Inflammatory macrophage treated with lipopolysaccharide for 1 hour (primary cell): ENCODE results near the gene LIN37.
A peak's percentile ranks its signal among the peaks of the same experiment; 100 is the strongest.

Experiments
- DNase-seq, 2 donors: peaks; one replicate each; pipeline ENCODE4 v3.0.0-alpha.2; 2020 to 2022

Gene LIN37

DNA sequence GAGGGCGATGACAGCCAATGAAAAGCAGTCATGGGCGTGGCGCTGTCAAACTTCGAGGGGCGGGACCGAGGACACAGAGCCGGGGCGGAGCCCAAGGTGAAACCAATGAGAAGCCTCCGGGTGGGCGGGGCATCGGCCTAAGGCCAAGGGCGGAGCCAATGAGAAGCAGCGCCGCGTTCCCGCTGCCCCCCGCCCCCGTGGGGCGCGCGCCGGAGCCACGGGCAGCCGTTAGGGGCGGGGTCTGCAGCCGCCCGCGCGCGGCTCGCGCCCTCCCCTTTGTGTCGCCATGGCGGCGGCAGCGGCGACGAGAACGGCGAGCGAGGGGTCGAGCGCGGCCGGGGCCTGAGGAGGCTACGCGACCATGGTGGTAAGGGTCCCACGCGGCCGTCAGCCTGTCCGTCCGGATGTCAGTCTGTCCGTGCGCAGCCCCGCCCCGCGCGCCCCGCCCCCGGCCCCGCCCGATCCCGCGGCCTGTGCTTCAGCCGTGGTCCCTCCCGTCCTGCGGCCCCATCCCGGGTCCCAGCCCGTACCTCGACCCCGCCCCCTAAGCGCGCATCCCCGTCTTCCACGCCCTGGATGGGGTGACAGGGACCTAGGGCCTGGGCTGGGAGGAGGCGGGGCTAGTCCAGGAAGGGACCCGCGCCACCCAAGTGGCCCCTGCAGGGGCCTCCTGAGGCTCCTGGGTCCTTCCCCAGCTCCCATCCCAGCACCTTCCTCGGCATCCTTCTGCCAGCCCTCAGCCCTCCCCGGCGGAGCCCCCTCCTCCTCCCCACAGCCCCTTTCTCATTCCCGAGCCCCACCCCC, 27.1 kb downstream of the LIN37 start, which contains the start of gene ARHGAP33:
ARHGAP33 (plus strand) TSS at position 267 of the 804 bp plus-strand sequence; CDS start at position 362, 95 bp downstream.
- DNase-seq: peak; percentile 98 to 100

DNA sequence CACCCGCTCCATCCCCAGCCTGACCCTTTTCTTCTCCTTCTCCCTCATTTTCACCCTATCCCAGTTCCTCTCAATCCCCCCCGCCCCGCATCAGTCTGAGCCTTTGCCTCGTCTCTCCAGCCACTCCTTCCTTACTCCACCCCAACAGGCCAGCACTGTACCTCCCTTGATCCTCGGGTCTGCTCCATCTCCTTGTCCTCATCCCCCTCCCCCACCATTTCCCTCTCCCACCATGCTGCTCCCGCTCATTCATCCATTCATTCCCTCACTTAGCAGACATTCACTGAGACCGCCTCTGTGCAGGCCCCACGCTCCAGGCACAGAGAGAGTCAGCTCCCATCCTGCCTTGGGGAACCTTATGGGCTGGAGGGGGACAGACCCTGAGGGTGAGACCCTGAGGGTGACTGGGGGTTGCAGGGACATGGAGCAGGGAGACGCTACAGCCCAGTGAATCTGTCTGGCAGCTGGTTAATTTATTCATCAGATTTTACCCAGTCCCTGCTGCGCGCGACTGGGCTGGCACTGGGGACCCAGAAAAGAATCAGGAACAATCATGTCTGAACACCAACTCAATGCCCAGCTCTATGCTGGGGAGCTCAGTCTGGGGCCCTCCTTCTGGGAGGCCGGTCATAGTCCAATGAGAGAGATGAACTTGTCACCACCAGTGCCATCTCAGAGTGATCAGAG, 27.9 kb downstream of the LIN37 start:
- DNase-seq: no peak

DNA sequence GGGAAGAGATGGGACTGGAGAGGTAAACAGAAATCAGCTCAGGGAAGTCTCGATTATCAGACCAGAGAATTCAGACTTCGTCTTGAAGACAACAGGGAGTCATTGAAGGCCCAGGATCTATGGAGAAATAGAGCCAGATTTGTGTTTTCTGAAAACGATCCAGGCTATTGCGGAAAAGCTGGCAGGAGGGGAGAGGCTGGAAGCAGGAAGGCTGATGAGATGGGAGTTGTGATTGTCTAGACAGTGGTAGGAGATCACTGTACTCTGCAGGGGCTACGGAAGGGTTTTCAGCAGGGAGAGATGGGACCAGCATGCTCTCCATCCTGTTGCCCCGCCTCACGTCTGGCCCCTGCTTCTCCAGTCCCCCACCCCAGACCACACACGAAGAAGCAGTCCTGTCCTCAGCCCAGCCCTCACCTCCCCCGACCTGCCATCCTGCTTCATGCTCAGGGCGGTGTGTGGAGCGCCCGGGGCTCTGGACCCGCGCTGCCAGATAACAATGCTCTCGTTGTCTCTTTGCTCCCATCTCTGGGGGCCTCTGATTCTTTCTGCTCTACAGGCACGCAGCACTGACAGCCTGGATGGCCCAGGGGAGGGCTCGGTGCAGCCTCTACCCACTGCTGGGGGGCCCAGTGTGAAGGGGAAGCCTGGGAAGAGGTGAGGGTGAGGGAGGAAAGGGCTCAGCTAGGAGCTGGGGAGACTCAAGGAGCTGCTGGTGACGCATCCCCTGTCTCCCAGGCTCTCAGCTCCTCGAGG, 28.9 kb downstream of the LIN37 start:
- DNase-seq: no peak

DNA sequence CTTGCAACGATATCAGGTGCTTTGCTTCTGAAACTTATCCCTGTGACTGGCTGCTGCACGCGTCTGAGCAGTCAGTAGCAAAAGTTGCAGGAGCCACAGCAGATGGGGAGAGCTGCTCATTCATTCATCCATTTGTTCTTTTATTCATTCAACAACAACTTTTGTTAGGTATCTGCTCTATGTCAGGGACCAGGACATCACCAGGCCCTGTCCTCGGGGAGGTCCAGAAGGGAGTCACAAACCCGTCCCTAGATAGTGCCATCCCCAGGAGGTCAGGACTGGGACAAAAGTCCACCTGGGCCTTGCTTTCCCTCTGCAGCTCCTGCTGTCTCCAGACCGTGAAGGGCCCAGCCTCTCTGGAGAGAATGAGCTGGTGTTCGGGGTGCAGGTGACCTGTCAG, 29.6 kb downstream of the LIN37 start:
- DNase-seq: no peak

DNA sequence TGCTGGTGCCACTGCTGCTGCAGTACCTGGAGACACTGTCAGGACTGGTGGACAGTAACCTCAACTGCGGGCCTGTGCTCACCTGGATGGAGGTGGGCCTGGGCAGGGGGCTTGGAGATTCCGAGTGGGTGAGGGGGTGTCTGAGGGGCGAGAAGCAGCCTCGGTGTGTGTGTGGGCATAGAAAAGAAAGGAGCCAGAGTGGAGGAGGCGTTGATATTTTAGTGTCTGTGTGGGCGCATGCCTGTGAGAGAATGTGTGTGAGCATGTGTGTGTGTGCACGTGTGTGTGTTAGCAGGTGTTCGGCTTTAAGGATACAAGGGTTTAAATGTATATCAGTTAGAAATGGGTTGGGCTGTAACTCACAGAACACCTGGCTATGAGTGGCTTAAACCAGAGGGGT, 30.7 kb downstream of the LIN37 start:
- no peak for DNase-seq

DNA sequence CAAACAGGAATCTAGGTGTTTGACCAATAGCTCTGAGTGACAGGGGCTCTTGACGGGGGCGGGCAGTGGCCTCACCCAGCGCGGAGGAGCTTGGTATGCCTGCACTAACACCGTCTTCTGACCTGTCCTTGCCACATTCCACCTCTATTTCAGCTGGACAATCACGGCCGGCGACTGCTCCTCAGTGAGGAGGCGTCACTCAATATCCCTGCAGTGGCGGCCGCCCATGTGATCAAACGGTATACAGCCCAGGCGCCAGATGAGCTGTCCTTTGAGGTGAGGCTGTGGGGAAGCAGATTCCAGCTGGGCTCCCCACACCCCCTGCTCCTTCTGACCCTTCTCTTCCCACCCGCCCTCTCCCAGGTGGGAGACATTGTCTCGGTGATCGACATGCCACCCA, 31.7 kb downstream of the LIN37 start:
- DNase-seq: no peak

DNA sequence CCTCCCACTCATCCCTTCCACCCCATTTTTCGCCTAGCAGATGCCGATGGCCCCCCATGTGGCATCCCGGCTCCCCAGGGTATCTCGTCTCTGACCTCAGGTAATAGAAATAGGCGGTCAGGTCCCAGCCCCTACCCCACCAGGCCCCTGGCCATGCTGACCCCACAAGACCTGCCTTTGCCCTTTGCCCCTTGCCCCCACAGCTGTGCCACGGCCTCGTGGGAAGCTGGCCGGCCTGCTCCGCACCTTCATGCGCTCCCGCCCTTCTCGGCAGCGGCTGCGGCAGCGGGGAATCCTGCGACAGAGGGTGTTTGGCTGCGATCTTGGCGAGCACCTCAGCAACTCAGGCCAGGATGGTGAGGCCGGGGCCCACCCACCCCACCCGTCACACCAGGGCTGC, 32.3 kb downstream of the LIN37 start:
- DNase-seq: no peak

DNA sequence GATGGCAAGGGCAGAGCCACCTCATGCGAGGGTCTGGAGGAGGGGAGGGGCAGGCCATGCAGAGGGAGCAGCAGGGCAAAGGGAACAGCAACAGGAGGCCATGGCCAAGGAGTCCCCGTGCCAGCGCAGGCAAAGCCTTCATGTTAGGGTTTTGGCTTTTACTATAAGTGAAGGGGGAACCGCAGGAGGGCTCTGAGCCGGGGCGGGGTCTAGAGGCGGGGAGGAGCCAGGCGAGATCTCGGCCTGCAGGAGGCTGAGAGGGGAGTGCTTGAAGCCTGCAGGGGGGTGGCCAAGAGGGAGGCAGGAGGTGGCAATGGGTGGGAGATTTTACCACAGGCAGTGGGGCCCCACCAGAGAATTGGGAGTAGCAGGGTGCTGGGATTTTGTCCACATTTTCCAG, 33.3 kb downstream of the LIN37 start:
- no peak for DNase-seq

DNA sequence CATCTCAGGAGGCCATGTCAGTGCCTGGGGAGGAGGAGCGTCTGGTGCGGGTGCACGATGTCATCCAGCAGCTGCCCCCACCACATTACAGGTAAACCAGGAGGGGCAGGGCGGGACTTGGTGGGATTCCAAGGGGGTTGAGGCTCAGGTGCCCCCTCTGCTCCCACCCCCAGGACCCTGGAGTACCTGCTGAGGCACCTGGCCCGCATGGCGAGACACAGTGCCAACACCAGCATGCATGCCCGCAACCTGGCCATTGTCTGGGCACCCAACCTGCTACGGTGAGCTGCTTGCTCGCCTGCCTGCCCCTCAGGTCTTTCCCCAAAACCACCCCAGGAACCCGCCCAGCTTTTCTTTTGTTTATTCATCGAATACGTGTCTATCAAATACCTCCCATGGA, 34.2 kb downstream of the LIN37 start:
- DNase-seq: no peak

DNA sequence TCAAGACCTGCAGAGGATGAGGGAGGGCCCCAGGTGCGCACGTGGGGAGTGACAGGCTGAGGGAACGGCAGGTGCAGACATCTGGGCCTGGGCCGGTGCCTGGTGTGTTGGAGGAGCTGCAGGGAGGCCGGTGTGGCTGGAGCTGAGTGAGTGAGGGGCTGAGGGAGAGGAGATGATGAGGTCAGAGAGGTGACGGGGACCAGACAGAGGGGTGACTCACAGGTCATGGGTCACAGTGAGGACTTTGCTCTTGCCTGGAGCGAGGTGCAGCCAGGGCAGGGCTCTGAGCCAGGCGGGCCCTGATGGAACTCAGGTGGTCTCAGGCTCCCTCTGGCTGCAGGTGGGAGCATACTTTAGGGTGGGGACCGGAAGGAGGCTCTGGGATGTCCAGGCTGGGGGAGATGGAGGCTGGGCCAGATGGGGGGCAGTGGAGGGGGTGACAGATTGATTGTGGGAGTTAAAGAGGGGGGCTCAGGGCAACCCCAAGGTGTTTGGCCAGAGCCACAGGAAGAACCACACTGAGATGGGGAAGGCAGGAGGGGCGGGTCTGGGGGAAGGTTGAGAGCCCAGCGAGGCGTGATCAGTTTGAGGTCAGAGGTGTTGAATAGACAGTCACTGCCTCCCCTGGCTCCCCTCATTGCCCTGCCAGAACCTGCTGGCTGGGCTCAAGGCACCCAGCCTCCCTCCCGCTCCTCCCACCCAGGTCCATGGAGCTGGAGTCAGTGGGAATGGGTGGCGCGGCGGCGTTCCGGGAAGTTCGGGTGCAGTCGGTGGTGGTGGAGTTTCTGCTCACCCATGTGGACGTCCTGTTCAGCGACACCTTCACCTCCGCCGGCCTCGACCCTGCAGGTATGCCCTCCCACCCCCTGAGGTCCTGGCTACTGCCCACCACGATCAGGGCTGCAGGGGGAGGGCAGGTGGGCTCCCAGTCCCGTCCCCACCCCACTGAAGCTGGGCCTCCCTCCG, 35.4 kb downstream of the LIN37 start:
- no peak for DNase-seq

DNA sequence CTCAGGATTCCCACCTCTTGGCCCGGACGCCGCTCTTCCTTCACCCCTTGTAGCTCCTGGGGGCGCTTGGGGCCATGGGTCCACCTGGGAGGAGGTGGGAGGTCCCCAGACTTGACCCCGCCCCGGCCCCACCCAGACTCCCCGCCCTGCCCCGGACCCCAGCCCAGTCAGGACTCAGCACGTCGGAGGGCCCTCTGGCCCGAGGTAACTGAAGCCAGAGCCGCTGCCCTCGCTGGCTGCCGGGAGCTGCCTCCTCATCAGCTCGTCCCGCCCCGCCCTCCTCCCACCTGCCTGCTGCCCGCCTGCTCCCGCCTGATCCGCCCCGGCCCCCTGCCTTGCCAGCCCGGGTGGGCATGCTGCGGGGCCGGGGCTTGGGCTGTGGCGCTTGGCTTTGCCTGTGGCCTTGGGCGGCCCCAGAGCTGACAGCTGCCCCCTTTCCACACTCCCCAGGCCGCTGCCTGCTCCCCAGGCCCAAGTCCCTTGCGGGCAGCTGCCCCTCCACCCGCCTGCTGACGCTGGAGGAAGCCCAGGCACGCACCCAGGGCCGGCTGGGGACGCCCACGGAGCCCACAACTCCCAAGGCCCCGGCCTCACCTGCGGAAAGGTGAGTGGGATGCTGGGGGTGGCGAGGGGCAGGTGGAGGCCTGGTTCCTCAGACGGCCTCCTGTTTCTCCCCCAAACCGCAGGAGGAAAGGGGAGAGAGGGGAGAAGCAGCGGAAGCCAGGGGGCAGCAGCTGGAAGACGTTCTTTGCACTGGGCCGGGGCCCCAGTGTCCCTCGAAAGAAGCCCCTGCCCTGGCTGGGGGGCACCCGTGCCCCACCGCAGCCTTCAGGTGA, 36.3 kb downstream of the LIN37 start:
- DNase-seq: no peak

DNA sequence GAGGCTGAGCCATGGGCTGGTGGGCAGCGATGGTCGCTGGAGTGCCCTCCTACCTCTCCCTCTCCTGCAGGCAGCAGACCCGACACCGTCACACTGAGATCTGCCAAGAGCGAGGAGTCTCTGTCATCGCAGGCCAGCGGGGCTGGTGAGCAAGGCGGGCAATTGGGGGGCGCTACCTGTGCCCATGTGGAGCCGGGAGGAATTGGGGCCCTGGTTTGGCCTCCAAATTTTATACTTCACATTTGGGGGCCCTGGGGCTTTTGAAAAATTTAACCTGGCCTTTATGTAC, 36.9 kb downstream of the LIN37 start:
- DNase-seq: no peak

DNA sequence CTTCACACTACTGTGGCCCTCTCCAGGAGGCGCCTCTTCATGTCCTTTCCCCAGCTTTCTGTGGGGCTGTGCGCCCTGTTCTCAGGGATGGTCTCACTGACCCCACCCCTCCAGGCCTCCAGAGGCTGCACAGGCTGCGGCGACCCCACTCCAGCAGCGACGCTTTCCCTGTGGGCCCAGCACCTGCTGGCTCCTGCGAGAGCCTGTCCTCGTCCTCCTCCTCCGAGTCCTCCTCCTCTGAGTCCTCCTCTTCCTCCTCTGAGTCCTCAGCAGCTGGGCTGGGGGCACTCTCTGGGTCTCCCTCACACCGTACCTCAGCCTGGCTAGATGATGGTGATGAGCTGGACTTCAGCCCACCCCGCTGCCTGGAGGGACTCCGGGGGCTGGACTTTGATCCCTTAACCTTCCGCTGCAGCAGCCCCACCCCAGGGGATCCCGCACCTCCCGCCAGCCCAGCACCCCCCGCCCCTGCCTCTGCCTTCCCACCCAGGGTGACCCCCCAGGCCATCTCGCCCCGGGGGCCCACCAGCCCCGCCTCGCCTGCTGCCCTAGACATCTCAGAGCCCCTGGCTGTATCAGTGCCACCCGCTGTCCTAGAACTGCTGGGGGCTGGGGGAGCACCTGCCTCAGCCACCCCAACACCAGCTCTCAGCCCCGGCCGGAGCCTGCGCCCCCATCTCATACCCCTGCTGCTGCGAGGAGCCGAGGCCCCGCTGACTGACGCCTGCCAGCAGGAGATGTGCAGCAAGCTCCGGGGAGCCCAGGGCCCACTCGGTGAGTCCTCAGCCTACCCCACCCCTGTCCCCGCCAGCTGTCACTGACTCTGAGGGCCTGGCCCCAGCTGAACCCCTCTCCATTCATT, 38.2 kb downstream of the LIN37 start:
- no peak for DNase-seq

DNA sequence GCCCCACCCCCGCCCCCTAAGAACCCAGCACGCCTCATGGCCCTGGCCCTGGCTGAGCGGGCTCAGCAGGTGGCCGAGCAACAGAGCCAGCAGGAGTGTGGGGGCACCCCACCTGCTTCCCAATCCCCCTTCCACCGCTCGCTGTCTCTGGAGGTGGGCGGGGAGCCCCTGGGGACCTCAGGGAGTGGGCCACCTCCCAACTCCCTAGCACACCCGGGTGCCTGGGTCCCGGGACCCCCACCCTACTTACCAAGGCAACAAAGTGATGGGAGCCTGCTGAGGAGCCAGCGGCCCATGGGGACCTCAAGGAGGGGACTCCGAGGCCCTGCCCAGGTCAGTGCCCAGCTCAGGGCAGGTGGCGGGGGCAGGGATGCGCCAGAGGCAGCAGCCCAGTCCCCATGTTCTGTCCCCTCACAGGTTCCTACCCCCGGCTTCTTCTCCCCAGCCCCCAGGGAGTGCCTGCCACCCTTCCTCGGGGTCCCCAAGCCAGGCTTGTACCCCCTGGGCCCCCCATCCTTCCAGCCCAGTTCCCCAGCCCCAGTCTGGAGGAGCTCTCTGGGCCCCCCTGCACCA, 38.9 kb downstream of the LIN37 start:
- no peak for DNase-seq

DNA sequence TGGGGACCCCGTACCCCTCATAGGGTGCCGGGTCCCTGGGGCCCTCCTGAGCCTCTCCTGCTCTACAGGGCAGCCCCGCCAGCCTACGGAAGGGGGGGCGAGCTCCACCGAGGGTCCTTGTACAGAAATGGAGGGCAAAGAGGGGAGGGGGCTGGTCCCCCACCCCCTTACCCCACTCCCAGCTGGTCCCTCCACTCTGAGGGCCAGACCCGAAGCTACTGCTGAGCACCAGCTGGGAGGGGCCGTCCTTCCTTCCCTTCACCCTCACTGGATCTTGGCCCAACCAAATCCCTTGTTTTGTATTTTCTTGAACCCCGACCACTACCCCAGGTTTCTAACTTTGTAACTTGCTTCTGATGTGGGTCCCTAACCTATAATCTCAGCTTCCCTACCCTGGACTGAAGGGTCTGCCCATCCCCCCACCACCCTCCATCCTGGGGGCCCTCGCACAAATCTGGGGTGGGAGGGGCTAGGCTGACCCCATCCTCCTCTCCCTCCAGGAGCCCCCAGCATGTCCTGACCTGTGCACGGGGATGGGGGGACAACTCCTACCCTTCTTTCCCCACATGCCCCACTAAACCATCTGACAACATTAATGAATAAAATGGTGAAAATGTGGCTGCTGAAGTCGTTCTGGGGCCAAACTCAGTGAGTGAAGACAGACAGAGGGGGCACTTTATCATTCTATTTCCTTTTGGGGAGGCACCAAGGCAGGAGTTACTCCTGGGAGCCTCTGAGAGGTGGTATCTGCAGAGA, 40.0 kb downstream of the LIN37 start:
- DNase-seq: no peak

DNA sequence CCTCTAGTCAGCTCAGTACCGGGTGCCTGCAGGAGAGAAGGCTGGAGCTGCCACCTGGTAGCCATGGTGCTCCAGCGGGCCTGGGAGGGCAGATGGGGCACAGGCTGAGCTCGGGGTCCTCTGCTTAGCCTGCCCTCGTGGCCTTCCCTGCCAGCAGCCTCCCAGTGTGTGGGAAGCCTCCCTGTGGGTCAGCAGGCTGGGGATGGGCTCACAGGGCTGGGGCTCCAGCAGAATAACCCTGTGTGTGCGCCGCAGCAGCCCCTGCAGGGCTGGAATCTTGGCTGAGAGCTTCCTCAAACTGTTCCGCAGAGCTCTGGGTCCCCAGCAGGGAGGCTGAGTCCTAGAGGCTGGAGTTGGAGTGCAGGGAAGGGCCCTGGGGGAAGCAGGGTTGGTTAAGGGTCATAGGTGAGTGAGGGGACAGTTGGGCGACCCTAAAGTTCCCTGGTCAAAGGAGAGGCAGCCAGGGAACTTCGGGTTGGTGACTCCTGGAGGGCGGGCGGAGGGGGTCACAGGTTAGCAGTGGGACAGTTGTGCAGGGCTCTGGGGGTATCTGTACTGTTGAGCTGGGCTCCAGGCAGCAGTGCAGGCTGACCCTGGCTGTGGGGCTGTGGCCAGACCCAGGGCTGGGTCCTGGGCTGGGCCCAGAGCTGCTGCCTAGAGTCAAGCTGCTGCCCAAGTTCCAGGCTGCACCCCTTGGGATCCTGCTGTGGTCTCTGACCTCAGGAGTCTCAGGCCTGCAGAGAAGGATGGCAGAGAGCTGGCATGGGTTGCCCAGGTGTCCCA, 41.0 kb downstream of the LIN37 start:
- DNase-seq: no peak

DNA sequence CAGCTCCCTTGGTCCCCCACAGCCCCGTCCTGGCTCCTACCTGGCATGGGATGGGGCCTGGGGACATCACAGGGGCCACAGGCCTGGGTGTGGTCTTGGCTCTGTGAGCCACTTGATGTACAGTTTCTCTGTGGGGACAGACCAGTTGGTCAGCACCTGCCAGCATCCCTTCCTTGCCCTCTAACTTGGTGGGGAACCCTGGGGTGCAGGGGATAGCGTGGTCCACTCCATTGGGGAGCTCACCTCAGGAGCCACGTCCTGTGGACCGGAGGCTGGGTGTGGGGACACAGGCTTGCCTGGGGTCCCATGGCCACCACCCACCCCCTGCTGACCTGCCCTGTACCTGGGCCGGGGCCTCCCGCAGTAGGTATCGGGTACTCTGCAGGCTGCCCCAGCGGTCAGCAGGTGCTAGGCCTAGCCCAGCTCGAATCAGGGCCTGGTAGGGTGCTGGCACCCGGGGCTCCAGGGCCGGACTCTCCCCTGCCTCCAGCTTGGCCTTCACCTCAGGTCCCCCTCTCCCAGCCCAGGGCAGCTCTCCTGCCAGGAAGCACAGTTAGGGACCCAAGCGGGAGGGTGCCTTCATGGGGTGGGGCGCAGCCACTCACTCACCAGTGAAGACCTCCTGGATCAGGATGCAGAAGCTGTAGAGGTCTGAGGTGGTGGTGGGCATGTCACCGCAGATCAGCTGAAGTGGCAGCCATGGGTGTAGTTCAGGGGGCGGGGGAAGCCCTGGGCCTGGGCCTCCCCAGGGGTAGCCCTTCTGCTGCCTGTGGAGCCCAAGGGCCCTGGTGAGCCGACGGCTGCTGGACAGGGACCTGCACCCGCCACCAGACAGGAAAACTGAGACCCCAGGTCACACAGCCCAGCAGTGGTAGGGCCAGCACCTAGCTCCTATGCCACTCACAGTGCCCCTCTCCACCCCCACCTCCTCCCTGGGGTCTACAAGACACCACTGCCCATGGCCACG, 41.9 kb downstream of the LIN37 start:
- DNase-seq: no peak
